Measurements from ENCODE around the gene CBX4. TPM values are rescaled to one million over a fixed set of nuclear protein-coding genes. Genes with fewer than 3 reads are reported as not detected.

The CBX4 gene
- total and polyA plus RNA-seq, 2 experiments from 2014 or later, result 1.4 to 4.6 TPM

DNA sequence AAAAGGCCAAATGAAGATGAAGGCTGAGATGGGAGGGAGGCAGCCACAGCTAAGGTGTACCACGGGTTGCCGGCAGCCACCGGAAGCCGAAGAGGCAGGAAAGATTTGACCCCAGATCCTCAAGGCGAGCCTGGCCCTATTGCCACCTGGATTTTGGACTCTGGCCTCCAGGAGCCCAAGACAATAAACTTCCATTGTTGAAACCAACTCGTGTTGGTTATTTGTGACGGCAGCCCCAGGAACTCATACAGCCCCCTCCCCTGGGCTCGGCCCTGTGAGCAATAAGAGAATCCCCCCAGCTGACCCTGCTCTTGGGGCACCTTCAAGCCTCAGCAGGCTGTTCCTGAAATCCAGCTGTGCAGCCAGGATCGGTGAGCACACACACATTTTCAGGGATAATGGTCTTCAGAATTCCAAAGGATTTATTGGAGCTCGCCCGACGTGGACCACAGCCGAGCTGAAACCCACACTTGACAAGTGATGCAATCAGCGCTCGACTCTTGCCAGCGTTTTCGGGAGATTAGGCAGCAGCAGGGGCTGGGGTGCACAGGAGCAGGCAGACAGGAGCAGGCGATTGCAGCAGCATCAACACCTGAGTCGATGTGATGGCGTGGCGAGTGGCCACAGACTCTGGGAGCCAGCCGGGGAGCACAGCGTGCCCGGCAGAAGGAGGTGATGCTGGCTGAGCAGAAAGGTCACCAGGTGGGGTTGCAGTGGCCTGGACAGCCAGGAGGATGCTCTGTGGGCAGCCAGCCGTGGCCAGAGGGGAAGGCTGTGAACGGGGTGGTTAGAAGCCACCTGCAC lies 22.4 kb upstream of the CBX4 start:
- H3K4me1 ChIP-seq (ENCODE audit: insufficient read depth), result peaks cover 5% of the 10 kb centered on the region; the same call in 1 of the 2 replicates
- no peaks in the 10 kb centered on the region for H3K27me3 ChIP-seq (ENCODE audit: insufficient read depth)
- H3K36me3 Mint-ChIP-seq (ENCODE audit: low read depth), result no peaks in the 10 kb centered on the region
- peak overlapping the region; percentile 32; the same call in 1 of the 3 replicates for H3K4me3 Mint-ChIP-seq
- peaks cover 29% of the 10 kb centered on the region for H3K4me1 Mint-ChIP-seq
- H3K9me2 ChIP-seq (ENCODE audit: insufficient read depth), result no peaks in the 10 kb centered on the region
- peaks cover 10% of the 10 kb centered on the region for H3K27me3 Mint-ChIP-seq (ENCODE audit: insufficient read depth, low read depth, poor library complexity)
- H3K4me3 ChIP-seq, result no peak overlapping the region
- H3K27ac Mint-ChIP-seq, result peak overlapping the region; percentile 72; the same call in 1 of the 2 replicates
- no peak overlapping the region for H2AFZ ChIP-seq
- H3K9me3 Mint-ChIP-seq, result no peaks in the 10 kb centered on the region; the same call in 2 of the 3 replicates
- no peak for DNase-seq (ENCODE audit: low spot score)
- no peak for TF ChIP-seq JUNB (IDR thresholded peaks at IDR 0.05; ENCODE audit: unreplicated experiment)
- no peak overlapping the region for H3K4me2 ChIP-seq
- no peak overlapping the region for H3K27ac ChIP-seq (ENCODE audit: low read depth)
- H3K79me2 ChIP-seq (replicated peaks; ENCODE audit: insufficient read depth), result no peaks in the 10 kb centered on the region
- H4K20me1 ChIP-seq (replicated peaks; ENCODE audit: insufficient read depth), result no peaks in the 10 kb centered on the region; the same call in 1 of the 2 replicates
- no peaks in the 10 kb centered on the region for H3F3A ChIP-seq (replicated peaks; ENCODE audit: low read depth)
- ATAC-seq, result peak; percentile 17
- no peaks in the 10 kb centered on the region for H3K36me3 ChIP-seq (ENCODE audit: insufficient read depth)

DNA sequence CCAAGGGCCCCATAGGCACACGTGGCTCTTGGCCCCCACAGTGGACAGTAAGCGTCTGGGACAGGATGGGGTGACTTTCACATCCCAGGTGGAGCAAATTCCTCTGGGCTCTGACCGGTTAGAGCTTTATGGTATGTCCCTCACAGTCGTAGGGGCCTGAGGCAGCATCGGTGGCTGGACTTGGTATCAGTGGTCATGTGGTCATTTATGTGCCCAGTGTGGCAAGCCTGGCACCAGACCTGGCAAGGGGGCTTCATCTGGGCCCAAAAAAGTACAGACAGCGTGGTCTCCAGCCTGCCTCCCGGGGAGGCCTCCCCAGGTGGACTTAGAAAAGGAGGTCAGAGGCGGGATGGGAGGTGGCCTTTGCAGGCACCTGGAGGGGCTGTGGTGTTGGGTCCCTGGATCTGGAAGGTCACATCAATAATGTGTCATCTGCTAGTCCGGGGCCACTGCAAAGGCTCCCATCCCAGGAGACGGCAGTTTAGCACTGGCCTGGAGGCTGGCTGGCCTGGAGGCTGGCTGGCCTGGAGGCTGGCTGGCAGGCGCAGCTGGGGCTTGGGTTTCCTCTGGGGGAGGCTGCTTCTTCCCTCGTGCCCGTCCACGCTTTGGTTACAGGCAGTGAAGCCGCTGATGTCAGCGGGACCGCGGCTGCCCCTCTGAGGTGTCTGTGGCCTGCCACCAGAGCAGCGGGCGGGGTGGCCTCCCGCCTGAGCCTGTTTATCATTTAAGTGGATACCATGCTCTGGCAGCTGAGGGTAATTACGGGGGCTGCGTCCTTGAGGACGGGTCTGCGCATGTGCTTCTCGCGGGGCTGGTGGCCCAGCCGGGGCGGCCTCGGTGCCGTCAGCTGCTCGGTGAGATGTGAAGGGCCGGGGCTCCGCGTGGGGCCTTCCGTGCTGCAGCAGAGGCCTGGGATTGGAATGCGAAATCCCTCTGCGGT lies 20.7 kb upstream of the CBX4 start:
- H3K4me3 Mint-ChIP-seq, result no peak overlapping the region

More for the DNA sequence above, 20.7 kb upstream of the CBX4 start:
- ATAC-seq (peak; percentile 49), DNase-seq (ENCODE audit: low spot score) (no peak)
- Mint-ChIP-seq H3K9me3 (no peaks in the 10 kb centered on the region; the same call in 2 of the 3 replicates), H3K27ac (no peak overlapping the region), H3K36me3 (ENCODE audit: low read depth) (no peaks in the 10 kb centered on the region), H3K27me3 (ENCODE audit: insufficient read depth, low read depth, poor library complexity) (peaks cover 16% of the 10 kb centered on the region), H3K4me1 (peaks cover 24% of the 10 kb centered on the region)
- H3K27ac ChIP-seq (ENCODE audit: low read depth), result no peak overlapping the region
- H3K4me3 ChIP-seq, result no peak overlapping the region
- H3K4me1 ChIP-seq (ENCODE audit: insufficient read depth), result peaks cover 5% of the 10 kb centered on the region; the same call in 1 of the 2 replicates
- no peak overlapping the region for H3K4me2 ChIP-seq
- H3K9me2 ChIP-seq (ENCODE audit: insufficient read depth), result no peaks in the 10 kb centered on the region
- H4K20me1 ChIP-seq (replicated peaks; ENCODE audit: insufficient read depth), result no peaks in the 10 kb centered on the region
- TF ChIP-seq STAT1 (IDR thresholded peaks at IDR 0.05; ENCODE audit: unreplicated experiment), result no peak
- TF ChIP-seq POLR2AphosphoS5 (IDR thresholded peaks at IDR 0.05; ENCODE audit: low read depth), result no peak
- TF ChIP-seq, protein P1, sequence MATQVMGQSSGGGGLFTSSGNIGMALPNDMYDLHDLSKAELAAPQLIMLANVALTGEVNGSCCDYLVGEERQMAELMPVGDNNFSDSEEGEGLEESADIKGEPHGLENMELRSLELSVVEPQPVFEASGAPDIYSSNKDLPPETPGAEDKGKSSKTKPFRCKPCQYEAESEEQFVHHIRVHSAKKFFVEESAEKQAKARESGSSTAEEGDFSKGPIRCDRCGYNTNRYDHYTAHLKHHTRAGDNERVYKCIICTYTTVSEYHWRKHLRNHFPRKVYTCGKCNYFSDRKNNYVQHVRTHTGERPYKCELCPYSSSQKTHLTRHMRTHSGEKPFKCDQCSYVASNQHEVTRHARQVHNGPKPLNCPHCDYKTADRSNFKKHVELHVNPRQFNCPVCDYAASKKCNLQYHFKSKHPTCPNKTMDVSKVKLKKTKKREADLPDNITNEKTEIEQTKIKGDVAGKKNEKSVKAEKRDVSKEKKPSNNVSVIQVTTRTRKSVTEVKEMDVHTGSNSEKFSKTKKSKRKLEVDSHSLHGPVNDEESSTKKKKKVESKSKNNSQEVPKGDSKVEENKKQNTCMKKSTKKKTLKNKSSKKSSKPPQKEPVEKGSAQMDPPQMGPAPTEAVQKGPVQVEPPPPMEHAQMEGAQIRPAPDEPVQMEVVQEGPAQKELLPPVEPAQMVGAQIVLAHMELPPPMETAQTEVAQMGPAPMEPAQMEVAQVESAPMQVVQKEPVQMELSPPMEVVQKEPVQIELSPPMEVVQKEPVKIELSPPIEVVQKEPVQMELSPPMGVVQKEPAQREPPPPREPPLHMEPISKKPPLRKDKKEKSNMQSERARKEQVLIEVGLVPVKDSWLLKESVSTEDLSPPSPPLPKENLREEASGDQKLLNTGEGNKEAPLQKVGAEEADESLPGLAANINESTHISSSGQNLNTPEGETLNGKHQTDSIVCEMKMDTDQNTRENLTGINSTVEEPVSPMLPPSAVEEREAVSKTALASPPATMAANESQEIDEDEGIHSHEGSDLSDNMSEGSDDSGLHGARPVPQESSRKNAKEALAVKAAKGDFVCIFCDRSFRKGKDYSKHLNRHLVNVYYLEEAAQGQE (IDR thresholded peaks at IDR 0.05; ENCODE audit: unreplicated experiment), result no peak
- TF ChIP-seq ZNF331 (CRISPR knock-in tag; IDR thresholded peaks at IDR 0.05; ENCODE audit: low read depth), result no peak
- no peak for TF ChIP-seq EZH2phosphoT487 (IDR thresholded peaks at IDR 0.05; ENCODE audit: unreplicated experiment)
- TF ChIP-seq NANOG (IDR thresholded peaks at IDR 0.05; ENCODE audit: borderline replicate concordance), result no peak
- TF ChIP-seq, protein P2, sequence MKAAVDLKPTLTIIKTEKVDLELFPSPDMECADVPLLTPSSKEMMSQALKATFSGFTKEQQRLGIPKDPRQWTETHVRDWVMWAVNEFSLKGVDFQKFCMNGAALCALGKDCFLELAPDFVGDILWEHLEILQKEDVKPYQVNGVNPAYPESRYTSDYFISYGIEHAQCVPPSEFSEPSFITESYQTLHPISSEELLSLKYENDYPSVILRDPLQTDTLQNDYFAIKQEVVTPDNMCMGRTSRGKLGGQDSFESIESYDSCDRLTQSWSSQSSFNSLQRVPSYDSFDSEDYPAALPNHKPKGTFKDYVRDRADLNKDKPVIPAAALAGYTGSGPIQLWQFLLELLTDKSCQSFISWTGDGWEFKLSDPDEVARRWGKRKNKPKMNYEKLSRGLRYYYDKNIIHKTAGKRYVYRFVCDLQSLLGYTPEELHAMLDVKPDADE (IDR thresholded peaks at IDR 0.05), result no peak
- TF ChIP-seq, protein P3, sequence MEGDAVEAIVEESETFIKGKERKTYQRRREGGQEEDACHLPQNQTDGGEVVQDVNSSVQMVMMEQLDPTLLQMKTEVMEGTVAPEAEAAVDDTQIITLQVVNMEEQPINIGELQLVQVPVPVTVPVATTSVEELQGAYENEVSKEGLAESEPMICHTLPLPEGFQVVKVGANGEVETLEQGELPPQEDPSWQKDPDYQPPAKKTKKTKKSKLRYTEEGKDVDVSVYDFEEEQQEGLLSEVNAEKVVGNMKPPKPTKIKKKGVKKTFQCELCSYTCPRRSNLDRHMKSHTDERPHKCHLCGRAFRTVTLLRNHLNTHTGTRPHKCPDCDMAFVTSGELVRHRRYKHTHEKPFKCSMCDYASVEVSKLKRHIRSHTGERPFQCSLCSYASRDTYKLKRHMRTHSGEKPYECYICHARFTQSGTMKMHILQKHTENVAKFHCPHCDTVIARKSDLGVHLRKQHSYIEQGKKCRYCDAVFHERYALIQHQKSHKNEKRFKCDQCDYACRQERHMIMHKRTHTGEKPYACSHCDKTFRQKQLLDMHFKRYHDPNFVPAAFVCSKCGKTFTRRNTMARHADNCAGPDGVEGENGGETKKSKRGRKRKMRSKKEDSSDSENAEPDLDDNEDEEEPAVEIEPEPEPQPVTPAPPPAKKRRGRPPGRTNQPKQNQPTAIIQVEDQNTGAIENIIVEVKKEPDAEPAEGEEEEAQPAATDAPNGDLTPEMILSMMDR (conservative IDR thresholded peaks at IDR 0.05; ENCODE audit: low read depth in 2 of 2), result no peak
- H3F3A ChIP-seq (replicated peaks; ENCODE audit: low read depth), result no peaks in the 10 kb centered on the region
- no peaks in the 10 kb centered on the region for H3K36me3 ChIP-seq (ENCODE audit: insufficient read depth)
- no peak overlapping the region for H2AFZ ChIP-seq
- H3K79me2 ChIP-seq (replicated peaks; ENCODE audit: insufficient read depth), result no peaks in the 10 kb centered on the region
- no peaks in the 10 kb centered on the region for H3K27me3 ChIP-seq (ENCODE audit: insufficient read depth)

Measured in GM23338 (cell line).